Femur (tissue), 1 donor: ENCODE data around the gene GNB3.

Experiments used
- DNase-seq: peaks from one replicate; pipeline ENCODE4 v3.0.0-alpha.2; 2017

Gene GNB3

DNA sequence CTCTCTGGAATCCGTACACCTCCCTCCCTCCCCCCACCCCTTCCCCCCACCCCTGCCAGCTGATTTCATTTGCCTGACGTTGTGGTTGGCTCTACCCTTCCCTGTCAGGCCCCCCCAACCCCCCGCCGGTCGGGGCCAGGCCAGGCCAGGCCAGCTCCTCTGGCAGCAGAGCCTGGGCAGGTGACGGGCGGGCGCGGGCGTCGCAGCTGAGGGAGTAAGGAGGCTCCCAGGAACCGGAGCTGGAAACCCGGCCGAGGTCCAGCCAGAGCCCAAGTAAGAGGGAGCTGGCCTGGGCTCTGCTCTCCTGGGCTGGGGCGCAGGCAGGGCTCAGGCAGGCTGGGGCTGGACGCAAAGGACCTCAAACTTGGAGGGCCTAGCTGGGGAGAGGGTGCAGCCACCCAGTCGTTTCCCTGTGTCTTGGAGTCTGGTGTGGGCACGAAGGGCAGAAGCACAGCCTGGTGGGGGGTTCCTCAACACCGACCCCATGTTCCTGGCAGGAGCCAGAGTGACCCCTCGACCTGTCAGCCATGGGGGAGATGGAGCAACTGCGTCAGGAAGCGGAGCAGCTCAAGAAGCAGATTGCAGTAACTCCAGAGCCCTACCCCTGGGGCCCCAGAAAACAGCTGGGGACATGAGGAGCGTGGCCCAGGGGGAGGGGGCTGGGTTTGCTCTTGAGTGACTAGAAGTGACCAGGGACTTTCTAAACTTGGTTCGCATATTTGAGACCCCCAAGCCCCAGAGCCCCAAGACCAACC lies at the start of gene GNB3:
Gene GNB3 (plus strand): TSS at position 165 of the 755 bp plus-strand sequence. CDS start 363 bp downstream, at position 528.
- no peak for DNase-seq

DNA sequence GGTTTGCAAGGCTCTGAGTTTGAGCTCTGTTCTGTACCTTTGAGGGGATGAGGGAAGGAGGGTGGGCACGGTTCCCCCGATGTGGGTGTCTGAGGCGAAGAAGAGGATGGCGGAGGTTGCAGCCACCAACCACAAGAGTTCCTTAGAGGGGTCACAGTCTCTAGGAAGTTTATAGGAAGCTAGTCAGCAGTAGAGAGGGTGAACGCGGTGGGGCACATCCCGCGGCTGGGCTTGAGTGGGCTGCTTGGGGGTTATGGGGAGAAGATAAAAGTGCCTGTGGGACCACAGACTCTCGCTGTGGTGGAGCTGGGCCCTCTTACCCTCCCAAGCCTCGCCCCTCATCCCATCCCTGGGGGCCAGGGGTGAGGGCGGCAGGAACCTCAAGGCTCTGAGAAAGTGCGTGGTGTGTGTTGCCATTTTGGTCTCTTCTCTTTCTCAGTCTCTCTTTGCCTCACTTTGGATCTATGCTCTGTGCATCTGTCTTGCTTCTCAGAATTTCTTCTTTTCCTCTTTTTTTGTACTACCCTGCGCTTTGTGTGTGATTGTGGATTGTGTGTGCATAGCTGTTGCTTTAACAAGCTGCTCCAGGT lies 48.7 kb upstream of the GNB3 start:
- no peak for DNase-seq

DNA sequence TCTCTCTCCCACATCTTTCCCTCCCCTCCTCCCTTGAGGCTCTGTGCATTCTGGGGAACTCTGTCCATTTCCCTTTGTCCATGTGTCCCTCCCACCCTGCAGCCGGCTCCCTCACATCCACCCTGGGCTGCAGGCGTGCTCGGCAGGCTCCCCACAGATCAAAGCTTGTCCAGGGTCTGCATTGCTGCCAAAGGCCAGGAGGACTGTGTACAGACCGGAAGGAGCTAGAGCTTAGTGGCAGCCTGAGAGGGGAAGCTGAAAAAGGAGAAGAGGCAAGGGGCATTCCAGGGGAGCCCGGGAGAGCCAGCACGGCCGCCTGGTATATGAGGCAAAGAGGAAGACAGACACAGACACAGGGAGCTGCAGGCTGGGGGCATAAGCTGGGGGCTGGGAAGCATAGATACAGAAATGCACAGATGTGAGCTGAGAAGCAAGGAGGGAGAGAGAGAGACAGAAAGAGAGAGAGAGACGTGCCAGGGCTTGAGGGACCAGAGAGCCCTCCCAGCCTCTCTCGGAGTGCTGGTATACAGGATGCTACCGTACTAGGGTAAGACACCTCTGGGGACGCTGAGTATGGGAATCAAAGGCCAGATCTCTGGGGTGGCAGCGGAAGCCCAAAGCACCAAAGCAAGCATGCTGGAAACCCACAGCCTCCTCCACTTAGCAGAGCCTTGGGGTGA lies 48.1 kb upstream of the GNB3 start:
- DNase-seq: peak; percentile 63

DNA sequence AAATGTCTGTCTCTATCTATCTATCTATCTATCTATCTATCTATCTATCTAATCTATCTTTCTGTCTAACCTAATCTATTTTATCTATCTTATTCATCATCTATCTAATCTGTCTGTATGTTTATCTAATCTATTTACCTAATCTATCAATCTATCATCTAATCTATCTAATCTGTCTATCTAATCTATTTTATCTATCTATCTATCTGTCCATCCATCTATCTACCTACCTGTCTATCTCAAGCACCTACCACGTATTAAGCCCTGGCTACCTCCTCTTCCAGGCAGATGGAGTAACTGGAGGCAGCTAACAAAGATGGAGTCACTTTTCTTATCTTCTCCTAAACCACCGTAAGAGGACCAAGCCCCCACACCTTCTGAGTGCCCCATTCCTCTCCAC lies 45.6 kb upstream of the GNB3 start:
- DNase-seq: no peak

DNA sequence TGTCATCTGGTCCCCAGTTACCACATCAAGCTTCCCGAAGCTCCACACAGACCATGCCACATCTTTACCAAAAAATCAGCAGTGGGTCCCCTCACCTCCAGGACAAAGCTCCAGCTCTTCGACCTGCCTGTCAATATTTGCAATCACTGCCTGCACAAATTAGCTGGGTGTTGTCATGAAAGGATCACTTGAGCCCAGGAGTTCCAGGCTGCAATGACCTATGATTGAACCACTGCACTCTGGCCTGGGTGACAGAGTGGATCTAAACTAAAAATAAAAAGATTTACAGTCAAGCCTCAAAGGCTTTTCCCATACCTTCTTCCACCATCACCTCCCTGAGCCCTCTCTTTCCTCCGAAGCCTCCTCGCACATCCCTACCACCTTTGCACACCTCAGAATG lies 44.1 kb upstream of the GNB3 start:
- no peak for DNase-seq

DNA sequence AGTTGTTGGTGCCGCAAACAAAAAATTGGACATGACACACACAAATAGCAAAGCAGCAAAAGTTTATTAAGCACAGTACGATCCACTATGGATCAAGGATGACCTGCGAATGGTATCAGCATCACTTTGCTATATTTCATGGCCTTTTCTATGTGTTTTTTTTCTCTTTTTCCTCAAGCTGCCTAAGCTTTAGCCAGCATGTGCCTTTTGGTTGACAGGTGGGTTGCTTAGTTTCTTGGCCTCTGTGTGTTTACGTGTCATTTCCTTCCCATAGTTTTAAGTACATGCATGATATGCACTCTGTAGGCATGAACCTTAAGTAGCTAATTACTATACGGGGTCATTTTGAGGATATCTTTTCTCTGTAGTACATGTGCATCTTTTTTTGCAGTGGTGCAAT lies 41.6 kb upstream of the GNB3 start:
- DNase-seq: no peak

DNA sequence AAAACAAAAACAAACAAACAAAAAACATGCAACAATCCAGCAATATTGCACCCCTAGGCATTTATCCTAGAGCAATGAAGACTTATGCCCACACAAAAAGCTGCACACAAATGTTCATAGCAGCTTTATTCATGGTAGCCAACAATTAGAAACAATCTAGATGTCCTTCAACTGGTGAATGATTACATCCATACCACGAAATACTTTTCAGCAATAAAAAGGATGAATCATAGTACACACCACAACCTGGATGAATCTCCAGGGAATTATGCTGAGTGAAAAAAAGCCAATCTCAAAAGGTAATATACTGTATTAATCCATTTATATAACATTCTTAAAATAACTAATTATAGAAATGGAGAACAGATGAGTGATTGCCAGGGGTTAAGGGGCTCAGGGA lies 33.6 kb upstream of the GNB3 start:
- DNase-seq: no peak

DNA sequence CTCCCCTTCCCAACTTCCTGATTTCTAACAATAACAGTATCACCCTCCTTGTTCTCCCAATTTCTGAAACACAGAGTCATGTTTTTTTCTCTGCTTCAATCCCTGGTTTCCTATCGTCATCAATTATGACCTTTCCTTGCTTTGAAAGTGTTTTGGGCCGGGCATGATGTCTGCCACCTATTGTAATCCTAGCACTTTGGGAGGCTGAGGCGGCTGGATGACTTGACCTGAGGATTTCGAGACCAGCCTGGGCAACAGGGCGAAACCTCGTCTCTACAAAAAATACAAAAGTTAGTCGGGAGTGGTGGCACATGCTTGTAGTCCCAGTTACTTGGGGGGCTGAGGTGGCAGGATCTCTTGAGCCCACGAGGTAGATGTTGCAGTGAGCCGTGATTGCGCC lies 31.7 kb upstream of the GNB3 start:
- no peak for DNase-seq

DNA sequence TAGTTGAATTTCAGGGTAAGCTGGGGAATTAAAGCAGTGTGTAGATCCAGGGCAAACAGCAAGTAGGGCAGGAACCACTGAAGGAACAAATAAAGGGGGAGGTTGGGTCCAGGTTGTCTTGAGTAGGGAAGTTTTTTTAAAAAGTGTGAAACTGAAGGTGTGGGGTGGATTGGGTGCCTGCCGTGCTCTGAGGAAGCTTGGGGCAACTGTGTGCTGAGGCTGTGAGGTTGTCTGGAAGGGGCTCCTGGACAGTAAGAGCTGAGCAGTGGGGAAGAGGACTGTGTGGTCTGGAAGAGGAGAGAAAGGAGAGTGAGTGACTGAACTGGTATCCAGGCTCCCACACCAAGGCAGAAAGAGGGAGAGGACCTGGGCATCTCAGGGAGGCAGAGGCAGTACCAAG lies 30.0 kb upstream of the GNB3 start:
- no peak for DNase-seq

DNA sequence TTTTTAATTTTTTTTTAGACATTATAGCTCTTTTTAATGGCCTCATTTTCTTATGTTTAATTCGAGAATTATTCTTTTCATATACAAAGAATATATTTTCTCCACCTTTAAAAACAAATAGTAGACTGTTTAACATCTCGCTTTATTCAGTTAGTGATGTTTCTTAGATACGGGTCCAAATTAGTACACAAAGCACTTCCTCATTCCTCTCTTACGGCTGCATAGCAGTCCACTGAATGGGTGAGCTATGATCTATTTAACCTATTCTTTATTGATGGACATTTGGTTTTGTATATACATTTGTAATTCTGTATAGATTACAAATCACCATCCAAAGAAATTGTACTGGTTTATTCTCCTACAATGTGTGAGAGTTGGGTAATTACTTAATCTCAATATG lies 27.4 kb upstream of the GNB3 start:
- no peak for DNase-seq

DNA sequence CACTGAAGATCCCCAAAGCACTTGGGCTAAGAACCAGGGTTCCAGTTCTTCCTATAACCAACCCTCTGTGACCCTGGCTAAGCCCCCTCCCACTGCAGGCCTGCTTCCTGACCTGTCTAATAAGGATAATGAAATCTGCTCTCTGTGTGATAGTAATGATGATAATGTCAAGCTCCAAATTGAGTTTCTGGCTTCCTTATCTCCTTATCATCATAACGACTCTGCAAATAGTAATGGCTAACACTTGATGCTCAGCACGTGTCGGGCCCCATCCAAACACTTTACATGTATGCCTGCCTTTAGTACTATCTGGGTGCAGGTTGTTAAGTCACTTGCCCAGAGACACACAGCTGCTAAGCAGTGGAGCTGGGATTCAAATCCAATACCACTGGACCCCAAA lies 24.1 kb upstream of the GNB3 start:
- no peak for DNase-seq

DNA sequence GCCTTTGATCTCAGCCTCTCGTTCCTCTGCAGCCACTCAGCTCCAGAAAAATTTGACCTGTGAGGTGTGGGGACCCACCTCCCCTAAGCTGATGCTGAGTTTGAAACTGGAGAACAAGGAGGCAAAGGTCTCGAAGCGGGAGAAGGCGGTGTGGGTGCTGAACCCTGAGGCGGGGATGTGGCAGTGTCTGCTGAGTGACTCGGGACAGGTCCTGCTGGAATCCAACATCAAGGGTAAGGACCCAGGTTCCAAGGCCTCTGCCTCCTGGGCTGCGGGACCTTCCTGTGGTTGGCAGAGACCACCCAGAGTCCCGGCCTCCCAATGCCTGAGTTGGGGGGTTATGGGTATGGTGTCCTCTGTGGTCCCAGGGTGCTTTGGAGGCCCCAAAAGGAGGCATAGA lies 23.6 kb upstream of the GNB3 start:
- no peak for DNase-seq

DNA sequence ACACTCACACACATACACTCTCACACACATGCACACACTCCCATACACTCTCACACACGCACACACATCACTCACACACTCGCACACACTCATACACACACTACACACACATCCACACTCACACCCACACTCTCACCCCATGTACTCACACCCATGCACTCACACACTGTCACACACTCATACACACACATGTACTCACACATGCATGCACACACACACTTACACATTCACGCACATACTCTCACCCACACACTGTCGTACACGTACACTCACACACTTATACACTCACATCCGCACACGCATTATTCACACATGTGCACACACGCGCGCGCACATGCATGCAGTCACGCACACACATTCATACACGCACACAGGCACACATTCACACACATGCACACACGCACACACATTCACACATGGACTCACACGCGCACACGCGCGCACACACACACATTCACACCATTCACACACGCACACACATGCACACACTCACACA lies 23.0 kb upstream of the GNB3 start:
- no peak for DNase-seq

DNA sequence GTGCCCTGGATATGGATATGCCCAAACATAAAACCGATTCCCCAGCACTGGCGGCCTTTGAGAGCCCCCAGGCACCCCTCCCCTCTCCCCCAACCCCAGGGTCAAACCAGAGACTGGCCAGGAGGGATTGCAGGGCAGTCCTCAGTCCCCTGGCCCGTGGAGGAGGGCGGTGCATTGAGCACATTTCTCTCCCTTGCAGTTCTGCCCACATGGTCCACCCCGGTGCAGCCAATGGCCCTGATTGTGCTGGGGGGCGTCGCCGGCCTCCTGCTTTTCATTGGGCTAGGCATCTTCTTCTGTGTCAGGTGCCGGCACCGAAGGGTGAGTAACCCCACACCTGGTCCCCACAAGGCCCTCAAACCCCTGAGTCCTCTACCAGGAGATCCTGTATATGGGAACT lies 22.5 kb upstream of the GNB3 start:
- no peak for DNase-seq

DNA sequence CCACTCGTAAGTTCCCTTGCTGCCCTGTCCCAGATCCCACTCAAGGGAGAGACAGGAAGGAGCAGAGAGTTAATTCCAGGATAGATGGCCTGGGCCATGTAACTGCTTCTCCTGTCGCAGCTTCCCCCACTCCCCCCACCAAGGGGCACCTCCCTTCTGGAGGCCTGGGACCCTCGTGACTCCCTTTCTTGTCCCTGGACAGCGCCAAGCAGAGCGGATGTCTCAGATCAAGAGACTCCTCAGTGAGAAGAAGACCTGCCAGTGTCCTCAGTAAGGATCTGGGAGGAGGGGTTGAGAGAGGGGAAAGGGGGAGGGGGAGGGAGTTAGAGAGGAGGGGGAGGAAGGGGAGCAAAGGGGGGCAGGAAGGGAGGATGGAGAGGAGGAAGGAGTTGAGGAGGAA lies 22.1 kb upstream of the GNB3 start:
- no peak for DNase-seq

DNA sequence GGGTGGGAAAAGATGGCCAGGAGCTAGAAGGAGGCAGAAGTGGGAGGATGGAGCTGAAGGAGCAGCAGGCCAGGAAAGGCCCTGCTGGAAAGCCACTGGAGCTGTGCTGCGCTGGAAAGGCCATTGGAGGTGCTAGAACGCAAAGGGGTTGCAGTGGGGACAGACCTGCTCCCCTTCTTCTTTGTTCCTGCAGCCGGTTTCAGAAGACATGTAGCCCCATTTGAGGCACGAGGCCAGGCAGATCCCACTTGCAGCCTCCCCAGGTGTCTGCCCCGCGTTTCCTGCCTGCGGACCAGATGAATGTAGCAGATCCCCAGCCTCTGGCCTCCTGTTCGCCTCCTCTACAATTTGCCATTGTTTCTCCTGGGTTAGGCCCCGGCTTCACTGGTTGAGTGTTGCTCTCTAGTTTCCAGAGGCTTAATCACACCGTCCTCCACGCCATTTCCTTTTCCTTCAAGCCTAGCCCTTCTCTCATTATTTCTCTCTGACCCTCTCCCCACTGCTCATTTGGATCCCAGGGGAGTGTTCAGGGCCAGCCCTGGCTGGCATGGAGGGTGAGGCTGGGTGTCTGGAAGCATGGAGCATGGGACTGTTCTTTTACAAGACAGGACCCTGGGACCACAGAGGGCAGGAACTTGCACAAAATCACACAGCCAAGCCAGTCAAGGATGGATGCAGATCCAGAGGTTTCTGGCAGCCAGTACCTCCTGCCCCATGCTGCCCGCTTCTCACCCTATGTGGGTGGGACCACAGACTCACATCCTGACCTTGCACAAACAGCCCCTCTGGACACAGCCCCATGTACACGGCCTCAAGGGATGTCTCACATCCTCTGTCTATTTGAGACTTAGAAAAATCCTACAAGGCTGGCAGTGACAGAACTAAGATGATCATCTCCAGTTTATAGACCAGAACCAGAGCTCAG lies 21.4 kb upstream of the GNB3 start:
- no peak for DNase-seq

DNA sequence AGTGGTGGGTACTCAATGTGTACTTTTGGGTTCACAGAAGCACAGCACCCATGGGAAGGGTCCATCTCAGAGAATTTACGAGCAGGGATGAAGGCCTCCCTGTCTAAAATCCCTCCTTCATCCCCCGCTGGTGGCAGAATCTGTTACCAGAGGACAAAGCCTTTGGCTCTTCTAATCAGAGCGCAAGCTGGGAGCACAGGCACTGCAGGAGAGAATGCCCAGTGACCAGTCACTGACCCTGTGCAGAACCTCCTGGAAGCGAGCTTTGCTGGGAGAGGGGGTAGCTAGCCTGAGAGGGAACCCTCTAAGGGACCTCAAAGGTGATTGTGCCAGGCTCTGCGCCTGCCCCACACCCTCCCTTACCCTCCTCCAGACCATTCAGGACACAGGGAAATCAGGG lies 20.6 kb upstream of the GNB3 start:
- no peak for DNase-seq

DNA sequence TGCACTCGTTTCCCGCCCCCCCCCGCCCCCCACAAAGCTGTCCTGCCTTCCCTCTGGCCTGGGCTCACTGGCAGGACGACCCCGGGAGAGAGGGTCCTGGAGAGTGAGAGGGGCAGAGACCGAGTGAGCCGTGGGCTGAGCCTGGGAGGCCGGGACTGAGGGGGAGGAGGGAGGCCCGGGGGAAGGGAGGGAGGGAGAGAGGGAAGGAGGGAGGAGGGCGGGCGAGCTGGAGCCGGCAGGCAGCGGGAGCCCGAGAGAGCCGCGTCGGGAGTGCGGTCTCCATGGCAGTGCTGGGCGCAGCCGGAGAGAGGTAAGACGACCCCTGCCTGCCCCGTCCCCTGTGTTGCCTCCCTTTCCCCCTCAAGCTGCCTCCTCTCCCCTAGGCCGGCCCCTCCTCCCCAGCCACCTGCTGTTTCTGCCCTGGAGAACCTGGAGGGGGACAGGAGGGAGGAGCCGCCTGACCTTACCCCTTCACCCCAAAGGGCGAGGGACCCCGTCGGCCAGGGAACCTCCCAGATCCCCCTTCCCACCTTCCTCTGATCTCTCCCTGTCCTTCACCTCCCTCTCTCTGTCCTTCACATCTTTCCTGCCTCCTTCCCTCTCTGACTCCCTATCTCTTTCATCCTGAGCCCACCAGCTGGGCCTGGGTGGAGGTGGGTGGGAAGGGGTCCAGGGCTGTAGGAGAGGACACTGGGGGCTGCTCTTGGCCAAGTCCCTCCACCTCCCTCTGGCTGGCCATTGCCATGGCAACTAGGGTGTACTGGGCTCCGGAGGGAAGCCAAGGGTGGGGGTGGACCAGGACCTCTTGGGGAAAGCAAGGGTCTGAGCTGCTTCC lies 18.9 kb upstream of the GNB3 start, which contains the start of gene GPR162:
Gene GPR162 (plus strand): TSS at position 231 of the 835 bp plus-strand sequence. CDS start 2,078 bp downstream, outside the sequence.
- peak; percentile 84 for DNase-seq

DNA sequence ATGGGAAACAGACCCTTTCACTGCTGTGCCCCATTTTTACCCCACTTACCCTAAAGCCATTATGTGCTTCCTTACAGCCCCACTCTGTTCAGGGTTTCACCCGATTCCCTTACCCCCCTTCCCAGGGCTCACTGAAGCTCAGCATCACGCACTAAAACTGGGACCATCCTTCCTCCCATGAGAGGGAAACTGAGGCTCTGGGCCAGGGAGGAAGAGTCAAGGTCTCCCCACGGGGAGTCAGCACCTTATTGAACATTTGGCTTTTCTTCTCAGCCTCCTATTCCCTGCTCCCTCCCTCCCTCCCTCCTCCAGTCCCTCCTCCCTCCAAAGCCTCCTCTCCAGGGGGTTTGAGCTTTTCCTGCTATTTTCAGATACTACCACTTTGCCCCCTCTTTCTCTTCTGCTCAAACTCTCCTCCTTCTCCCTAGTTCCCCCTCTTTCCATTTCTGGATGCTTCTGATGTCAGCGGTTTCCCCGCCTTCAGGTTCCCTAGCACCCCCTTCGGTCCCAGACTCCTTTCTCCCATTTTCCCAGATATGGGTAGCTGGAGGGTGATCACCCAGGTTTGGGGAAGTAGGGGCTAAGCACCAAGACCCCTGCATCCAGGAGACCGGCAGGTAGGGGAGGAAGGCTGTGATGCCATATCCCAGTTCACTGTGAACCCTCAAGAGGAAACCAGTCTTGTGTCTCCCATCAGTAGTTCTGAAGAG lies 18.1 kb upstream of the GNB3 start:
- DNase-seq: no peak

DNA sequence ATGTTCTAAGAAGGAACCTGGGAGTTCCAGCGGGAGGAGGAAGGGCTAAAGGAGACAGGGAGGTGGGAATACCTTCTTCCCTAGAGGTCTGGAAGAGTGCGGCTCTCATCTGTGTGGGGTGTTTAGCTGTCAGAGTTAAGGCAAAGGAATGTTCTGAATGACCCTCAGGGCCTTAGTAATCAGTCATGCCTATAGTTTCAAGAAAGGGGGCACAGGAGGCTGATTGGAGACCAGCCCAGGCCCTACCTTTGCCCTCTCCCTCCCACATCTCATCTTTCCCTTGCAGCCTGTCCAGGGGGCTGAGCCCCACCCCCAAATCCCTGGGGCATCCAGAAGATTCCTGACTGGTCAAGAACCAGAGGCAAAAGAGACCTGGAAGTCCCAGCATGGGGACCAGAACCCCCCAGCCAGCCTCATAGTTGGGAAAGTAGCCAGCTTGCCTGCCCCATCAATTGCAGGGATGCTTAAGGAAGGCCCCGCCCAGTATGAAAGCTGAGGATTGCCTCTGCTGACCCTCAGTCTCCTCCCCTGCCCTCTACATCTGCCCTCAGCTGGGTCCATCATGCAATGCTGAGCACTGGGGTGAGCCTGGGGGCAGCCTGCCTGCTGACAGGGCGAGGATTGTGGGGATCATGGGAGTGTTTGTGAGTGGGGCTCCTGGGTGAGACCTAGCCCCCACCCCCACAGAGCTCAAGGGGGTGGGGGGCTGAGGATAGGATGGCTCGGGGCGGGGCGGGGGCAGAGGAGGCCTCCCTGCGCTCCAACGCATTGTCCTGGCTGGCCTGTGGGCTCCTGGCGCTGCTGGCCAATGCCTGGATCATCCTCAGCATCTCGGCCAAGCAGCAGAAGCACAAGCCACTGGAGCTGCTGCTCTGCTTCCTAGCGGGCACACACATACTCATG lies 17.3 kb upstream of the GNB3 start:
- DNase-seq: no peak
